HEK293T (cell line): Measurements from ENCODE around the gene IL17RC.
"Not testable (repeated sequence)": the region's sequence is repeated elsewhere in the genome, so short reads cannot be mapped to it uniquely, and the experiment has no call there.

Experiments
- CTCF ChIA-PET: fragments of 350-600 bp; formaldehyde crosslinking; extraction: SDS; loops from one replicate; lab custom pipeline; 2021; ENCODE audit warnings: antibody characterized with exemption, inconsistent platforms; lab: Yijun Ruan, JAX
- POLR2A ChIA-PET: fragments of 350-600 bp; formaldehyde crosslinking; extraction: SDS; loops from one replicate; lab custom pipeline; 2020; ENCODE audit warnings: antibody characterized with exemption, inconsistent platforms; lab: Yijun Ruan, JAX
- DNase-seq: peaks from one replicate; pipeline ENCODE4 v3.0.0; 2012; ENCODE audit warnings: mixed read lengths; ENCODE audit errors: extremely low spot score
- ARNT ChIP-seq: fragments of 450-650 bp; IDR thresholded peaks from 2 replicates; pipeline ENCODE4 v1.6.1; 2017; ENCODE audit warnings: mild to moderate bottlenecking
- BHLHE40 ChIP-seq: fragments of 450-650 bp; IDR thresholded peaks from 2 replicates; pipeline ENCODE4 v1.6.1; 2016; ENCODE audit warnings: mild to moderate bottlenecking, moderate library complexity, borderline replicate concordance
- CTBP1 ChIP-seq: fragments of 450-650 bp; IDR thresholded peaks from 2 replicates; pipeline ENCODE4 v1.6.1; 2016; ENCODE audit warnings: borderline replicate concordance
- ELF4 ChIP-seq: fragments of 450-650 bp; IDR thresholded peaks from 2 replicates; pipeline ENCODE4 v1.6.1; 2017; ENCODE audit warnings: antibody characterized with exemption
- FOXA1 ChIP-seq: fragments of 450-650 bp; IDR thresholded peaks from 2 replicates; pipeline ENCODE4 v1.6.1; 2016; ENCODE audit warnings: mild to moderate bottlenecking
- FOXK2 ChIP-seq: fragments of 450-650 bp; IDR thresholded peaks from 2 replicates; pipeline ENCODE4 v1.6.1; 2016; ENCODE audit warnings: mild to moderate bottlenecking
- FOXM1 ChIP-seq: fragments of 450-650 bp; IDR thresholded peaks from 2 replicates; pipeline ENCODE4 v1.6.1; 2017; ENCODE audit warnings: mild to moderate bottlenecking, borderline replicate concordance
- HDGF ChIP-seq: fragments of 450-650 bp; IDR thresholded peaks from 2 replicates; pipeline ENCODE4 v1.6.1; 2017; ENCODE audit warnings: antibody characterized with exemption, borderline replicate concordance
- L3MBTL2 ChIP-seq: fragments of 450-650 bp; conservative IDR thresholded peaks from 2 replicates; pipeline ENCODE4 v1.6.1; 2016; ENCODE audit warnings: mild to moderate bottlenecking
- LEF1 ChIP-seq: fragments of 450-650 bp; IDR thresholded peaks from 2 replicates; pipeline ENCODE4 v1.6.1; 2017; ENCODE audit warnings: mild to moderate bottlenecking, borderline replicate concordance
- NFRKB ChIP-seq: fragments of 450-650 bp; IDR thresholded peaks from 2 replicates; pipeline ENCODE4 v1.6.1; 2016; ENCODE audit warnings: mild to moderate bottlenecking, moderate library complexity
- SP1 ChIP-seq: fragments of 450-650 bp; IDR thresholded peaks from 2 replicates; pipeline ENCODE4 v1.6.1; 2017
- SUZ12 ChIP-seq: fragments of 450-650 bp; IDR thresholded peaks from 2 replicates; pipeline ENCODE4 v1.6.1; 2016; ENCODE audit warnings: mild to moderate bottlenecking
- TARDBP ChIP-seq: fragments of 450-650 bp; IDR thresholded peaks from 2 replicates; pipeline ENCODE4 v1.6.1; 2016
- ZNF384 ChIP-seq: fragments of 450-650 bp; IDR thresholded peaks from 2 replicates; pipeline ENCODE4 v1.6.1; 2016
- TF ChIP-seq, protein P1 (sequence below): fragments of 450-650 bp; IDR thresholded peaks from 2 replicates; pipeline ENCODE4 v1.6.1; 2016

Gene IL17RC

DNA sequence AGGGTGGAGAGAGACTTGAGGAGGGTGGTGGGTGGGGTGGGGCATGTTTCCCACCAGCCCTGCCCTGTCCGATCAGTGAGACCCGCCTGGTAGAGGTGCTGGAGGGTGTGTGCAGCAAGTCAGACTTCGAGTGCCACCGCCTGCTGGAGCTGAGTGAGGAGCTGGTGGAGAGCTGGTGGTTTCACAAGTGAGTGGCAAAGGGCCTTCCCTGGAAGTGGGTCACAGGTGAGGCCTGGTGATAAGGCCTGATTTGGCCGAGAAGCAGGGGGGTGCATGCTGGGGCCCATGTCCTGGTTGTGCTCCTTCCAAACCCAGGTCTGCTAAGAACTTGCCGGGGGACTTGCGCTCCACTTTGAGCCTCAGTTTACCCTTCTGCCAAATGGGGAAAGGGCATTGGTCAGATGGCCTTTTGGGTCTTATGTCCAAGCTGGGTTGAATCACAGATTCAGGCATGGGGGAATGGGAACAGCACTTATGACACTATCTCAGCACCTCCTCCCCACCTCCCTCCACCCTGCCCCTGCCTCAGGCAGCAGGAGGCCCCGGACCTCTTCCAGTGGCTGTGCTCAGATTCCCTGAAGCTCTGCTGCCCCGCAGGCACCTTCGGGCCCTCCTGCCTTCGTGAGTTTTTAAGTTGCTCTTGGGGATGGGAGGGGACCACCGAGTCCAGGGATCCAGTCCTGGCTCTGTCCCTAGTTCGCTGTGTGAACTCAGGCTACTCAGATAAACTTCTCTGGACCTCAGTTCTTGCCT, 20.8 kb downstream of the IL17RC start:
- ChIA-PET POLR2A (interaction anchor here (1.3 kb wide), 1 partner anchor 9 kb away, joined by 4 read pairs; no protein-coding TSS in a partner anchor), CTCF (interaction anchor here (0.8 kb wide), 1 partner anchor 9 kb away, joined by 3 read pairs; no protein-coding TSS in a partner anchor)
- no peak for DNase-seq
- TF ChIP-seq, protein P1, sequence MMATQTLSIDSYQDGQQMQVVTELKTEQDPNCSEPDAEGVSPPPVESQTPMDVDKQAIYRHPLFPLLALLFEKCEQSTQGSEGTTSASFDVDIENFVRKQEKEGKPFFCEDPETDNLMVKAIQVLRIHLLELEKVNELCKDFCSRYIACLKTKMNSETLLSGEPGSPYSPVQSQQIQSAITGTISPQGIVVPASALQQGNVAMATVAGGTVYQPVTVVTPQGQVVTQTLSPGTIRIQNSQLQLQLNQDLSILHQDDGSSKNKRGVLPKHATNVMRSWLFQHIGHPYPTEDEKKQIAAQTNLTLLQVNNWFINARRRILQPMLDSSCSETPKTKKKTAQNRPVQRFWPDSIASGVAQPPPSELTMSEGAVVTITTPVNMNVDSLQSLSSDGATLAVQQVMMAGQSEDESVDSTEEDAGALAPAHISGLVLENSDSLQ, result no peak
- TF ChIP-seq FOXK2 (no peak), TARDBP (no peak), BHLHE40 (no peak), NFRKB (no peak), CTBP1 (no peak), HDGF (no peak), ELF4 (no peak), SUZ12 (no peak), L3MBTL2 (no peak), ARNT (no peak), LEF1 (no peak), FOXM1 (no peak), SP1 (no peak), FOXA1 (no peak), ZNF384 (no peak)

DNA sequence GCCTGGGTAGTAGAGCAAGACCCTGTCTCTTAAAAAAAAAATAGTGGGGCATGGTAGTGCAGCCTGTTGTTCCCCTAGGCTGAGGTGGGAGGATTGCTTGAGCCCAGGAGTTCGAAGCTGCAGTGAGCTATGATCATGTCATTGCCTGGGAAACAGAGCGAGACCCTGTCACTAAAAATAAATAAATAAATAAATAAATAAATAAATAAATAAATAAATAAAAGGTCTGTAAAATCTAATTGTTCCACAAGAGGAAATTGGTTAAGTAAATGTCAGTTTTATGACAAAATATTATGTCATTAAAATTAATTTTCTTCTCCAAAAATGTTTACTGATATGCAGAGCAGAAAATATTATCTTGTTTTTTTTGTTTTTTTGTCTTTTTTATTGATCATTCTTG, 22.1 kb downstream of the IL17RC start:
- TF ChIP-seq TARDBP (no peak), LEF1 (no peak), FOXK2 (no peak), FOXM1 (no peak), ELF4 (no peak), ARNT (no peak), NFRKB (no peak), ZNF384 (no peak), CTBP1 (no peak), FOXA1 (no peak), BHLHE40 (no peak)
- TF ChIP-seq, protein P1, result no peak
- ChIA-PET POLR2A (no interaction called here), CTCF (no interaction called here)
- no peak for DNase-seq

DNA sequence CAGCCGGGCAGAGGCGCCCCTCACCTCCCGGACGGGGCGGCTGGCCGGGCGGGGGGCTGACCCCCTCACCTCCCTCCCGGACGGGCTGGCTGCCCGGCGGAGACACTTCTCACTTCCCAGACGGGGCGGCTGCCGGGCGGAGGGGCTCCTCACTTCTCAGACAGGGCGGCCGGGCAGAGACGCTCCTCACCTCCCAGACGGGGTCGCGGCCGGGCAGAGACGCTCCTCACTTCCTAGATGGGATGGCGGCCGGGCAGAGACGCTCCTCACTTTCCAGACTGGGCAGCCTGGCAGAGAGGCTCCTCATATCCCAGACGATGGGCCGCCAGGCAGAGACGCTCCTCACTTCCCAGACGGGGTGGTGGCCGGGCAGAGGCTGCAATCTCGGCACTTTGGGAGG, 23.0 kb downstream of the IL17RC start:
- POLR2A ChIA-PET, DNase-seq, CTCF ChIA-PET: not testable (repeated sequence)

DNA sequence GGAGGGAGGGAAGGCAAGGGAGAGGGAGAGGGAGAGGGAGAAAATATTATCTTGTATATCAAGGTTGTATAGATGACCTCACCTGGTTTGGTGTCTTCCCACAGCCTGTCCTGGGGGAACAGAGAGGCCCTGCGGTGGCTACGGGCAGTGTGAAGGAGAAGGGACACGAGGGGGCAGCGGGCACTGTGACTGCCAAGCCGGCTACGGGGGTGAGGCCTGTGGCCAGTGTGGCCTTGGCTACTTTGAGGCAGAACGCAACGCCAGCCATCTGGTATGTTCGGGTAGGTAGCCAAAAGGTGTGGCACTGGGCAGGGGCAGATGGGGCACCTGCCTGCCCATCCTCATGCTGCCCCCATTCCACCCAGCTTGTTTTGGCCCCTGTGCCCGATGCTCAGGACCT, 23.8 kb downstream of the IL17RC start:
- TF ChIP-seq LEF1 (no peak), FOXK2 (no peak), ARNT (no peak), TARDBP (no peak), CTBP1 (no peak), L3MBTL2 (no peak), ELF4 (no peak), FOXA1 (no peak), BHLHE40 (no peak), HDGF (no peak), FOXM1 (no peak), NFRKB (no peak), ZNF384 (no peak), SUZ12 (no peak), SP1 (no peak)
- TF ChIP-seq, protein P1, result no peak
- ChIA-PET CTCF (interaction anchor here (1.9 kb wide), 1 partner anchor 9 kb away, joined by 7 read pairs; no protein-coding TSS in a partner anchor), POLR2A (no interaction called here)
- DNase-seq, result no peak

DNA sequence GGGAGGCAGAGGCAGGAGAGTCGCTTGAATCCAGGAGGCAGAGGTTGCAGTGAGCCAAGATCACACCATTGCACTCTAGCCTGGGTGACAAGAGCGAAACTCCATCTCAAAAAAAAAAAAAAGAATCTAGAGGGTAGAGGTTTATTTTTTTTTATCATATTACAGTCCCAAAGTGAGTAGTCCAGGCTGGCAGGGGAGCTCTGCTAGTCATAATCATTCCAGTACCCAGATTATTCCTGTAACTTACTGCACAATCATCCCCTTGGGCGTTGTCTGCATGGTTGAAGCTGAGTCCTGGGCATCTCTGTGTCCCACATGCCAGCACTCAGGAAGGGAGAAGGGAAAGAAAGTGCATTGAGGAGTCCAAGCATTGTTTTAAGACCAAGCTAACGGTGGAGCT, 25.3 kb downstream of the IL17RC start:
- POLR2A ChIA-PET, result interaction anchor here (0.8 to 3.9 kb wide), 3 partner anchors 9 to 99 kb away, joined by 3 to 36 read pairs (median 6); partner anchors contain the start of genes CRELD1 and RPUSD3
- CTCF ChIA-PET, result interaction anchor here (0.6 to 1.9 kb wide), 3 partner anchors 10 to 1230 kb away, joined by 3 to 7 read pairs (median 3); no protein-coding TSS in a partner anchor
- no peak for TF ChIP-seq ELF4
- TF ChIP-seq TARDBP, result no peak
- no peak for TF ChIP-seq FOXM1
- no peak for TF ChIP-seq CTBP1
- no peak for TF ChIP-seq SP1
- no peak for TF ChIP-seq SUZ12
- TF ChIP-seq, protein P1, result no peak
- no peak for DNase-seq
